Testis (tissue), 3 donors: ENCODE measurements around the gene CNR2. TPM values are rescaled to one million over a fixed set of nuclear protein-coding genes. Genes with fewer than 3 reads are reported as not detected.

Experiments used
- DNase-seq: peaks from one replicate; pipeline ENCODE4 v3.0.0-alpha.2; 2019
- H3K27ac ChIP-seq, 2 donors: fragments of 200-600 bp; sonication (generic); one replicate each; pipeline ENCODE4 v1.5.1; 2019
- H3K27me3 ChIP-seq: fragments of 200-600 bp; sonication (generic); one replicate; pipeline ENCODE4 v1.5.1; 2019
- H3K36me3 ChIP-seq: fragments of 200-600 bp; sonication (generic); one replicate; pipeline ENCODE4 v1.5.1; 2017; ENCODE audit warnings: low read depth; ENCODE audit errors: missing control alignments
- H3K4me1 ChIP-seq: fragments of 200-600 bp; sonication (generic); one replicate; pipeline ENCODE4 v1.5.1; 2019
- H3K4me3 ChIP-seq, 2 donors: fragments of 200-600 bp; sonication (generic); one replicate each; pipeline ENCODE4 v1.5.1; 2017 to 2019
- H3K9me3 ChIP-seq: fragments of 200-600 bp; sonication (generic); one replicate; pipeline ENCODE4 v1.5.1; 2017
- CTCF ChIP-seq, 3 experiments: fragments of 450-650 bp in 2 of 3; fragments of 200-600 bp in 1 of 3; sonication (generic) in 1 of 3; IDR thresholded peaks; one replicate each; pipeline ENCODE4 v1.5.1; 2016 to 2019; ENCODE audit warnings: antibody characterized with exemption in 3 of 3, mild to moderate bottlenecking in 2 of 3, moderate library complexity in 1 of 3
- POLR2A ChIP-seq: fragments of 450-650 bp; IDR thresholded peaks from one replicate; pipeline ENCODE4 v1.6.1; 2017; ENCODE audit warnings: antibody characterized with exemption, mild to moderate bottlenecking, moderate library complexity
- WGBS, 2 donors: methylation state at CpG; one replicate each; pipeline ENCODE4 v1.1.5; 2018; 5-methylcytosine and 5-hydroxymethylcytosine counted together
- intact Hi-C: fragments of 100-400 bp; cut with DNase I; formaldehyde crosslinking; loops from one replicate; pipeline ENCODE4 v1.15.1; 2023; ENCODE audit warnings: low total_unique reads
- polyA plus RNA-seq: library from polyadenylated mRNA; stranded (reverse); fragments of 350-450 nt; fragmentation: Illumina TruSeq; extraction: RNeasy Lipid Tissue Mini Kit (QIAGEN cat#74804); gene quantifications from one replicate; pipeline ENCODE4 v1.2.3, GENCODE V29; 2014; ENCODE audit warnings: low read depth, low replicate concordance; ENCODE audit not compliant: insufficient read depth
- total RNA-seq, 2 donors: library from RNA; depleted of rRNA; stranded (reverse); fragments of >200 nt; gene quantifications; one replicate each; pipeline ENCODE4 v1.2.3, GENCODE V29; 2016

The CNR2 gene
- total and polyA plus RNA-seq, 3 donors from 2014 or later = 0.06 to 0.20 (median 0.08) TPM

- WGBS, 2 donors = 69 to 70% methylated on average over 4 of the region's 4 CpGs
- TF ChIP-seq CTCF (IDR thresholded peaks at IDR 0.05) = no peak
- TF ChIP-seq POLR2A = no peak
- intact Hi-C loops = no loop called here
Observed at GRCh38 chr1:23895993-23896392, 17.2 kb downstream of the CNR2 start.

GRCh38 chr1:23895082-23895481 lies 18.1 kb downstream of the CNR2 start:
- Histone ChIP-seq H3K4me3 (no peak overlapping the region), H3K27me3 (no peaks in the 10 kb centered on the region), H3K9me3 (no peaks in the 10 kb centered on the region), H3K27ac (no peak overlapping the region), H3K4me1 (no peaks in the 10 kb centered on the region), H3K36me3 (no peaks in the 10 kb centered on the region)
- no peak for TF ChIP-seq POLR2A
- TF ChIP-seq CTCF (IDR thresholded peaks at IDR 0.05) = no peak
- intact Hi-C loops = no loop called here
- no peak for DNase-seq
- WGBS, 2 donors = 85 to 89% methylated on average over 5 of the region's 5 CpGs

More at GRCh38 chr1:23895993-23896392, 17.2 kb downstream of the CNR2 start:
- Histone ChIP-seq H3K4me3 (no peak overlapping the region), H3K4me1 (no peaks in the 10 kb centered on the region), H3K9me3 (no peaks in the 10 kb centered on the region), H3K27me3 (no peaks in the 10 kb centered on the region), H3K36me3 (no peaks in the 10 kb centered on the region), H3K27ac (no peak overlapping the region)
- no peak for DNase-seq

- no peak overlapping the region for H3K4me3 ChIP-seq
- H3K27me3 ChIP-seq = no peaks in the 10 kb centered on the region
- no peaks in the 10 kb centered on the region for H3K36me3 ChIP-seq
- H3K27ac ChIP-seq = no peak overlapping the region
- no peaks in the 10 kb centered on the region for H3K4me1 ChIP-seq
- TF ChIP-seq POLR2A (no peak), CTCF (IDR thresholded peaks at IDR 0.05) (no peak)
- intact Hi-C loops = no loop called here
- H3K9me3 ChIP-seq = no peaks in the 10 kb centered on the region
- no peak for DNase-seq
- 81 to 89% methylated on average over 5 of the region's 5 CpGs for WGBS, 2 donors
Observed at GRCh38 chr1:23889074-23889473, 24.1 kb downstream of the CNR2 start.

- WGBS, 2 donors = 70 to 88% methylated on average over 4 of the region's 4 CpGs
- TF ChIP-seq POLR2A (no peak), CTCF (IDR thresholded peaks at IDR 0.05) (no peak)
- Histone ChIP-seq H3K36me3 (no peaks in the 10 kb centered on the region), H3K27ac (no peak overlapping the region), H3K9me3 (no peaks in the 10 kb centered on the region), H3K4me3 (no peak overlapping the region), H3K27me3 (no peaks in the 10 kb centered on the region), H3K4me1 (no peaks in the 10 kb centered on the region)
- DNase-seq = no peak
- intact Hi-C loops = no loop called here
Observed at GRCh38 chr1:23885222-23885621, 27.9 kb downstream of the CNR2 start.

GRCh38 chr1:23882746-23883145 lies 30.4 kb downstream of the CNR2 start:
- H3K9me3 ChIP-seq = no peaks in the 10 kb centered on the region
- no peaks in the 10 kb centered on the region for H3K4me1 ChIP-seq
- WGBS, 2 donors = 64 to 70% methylated on average over 4 of the region's 4 CpGs
- DNase-seq = no peak
- H3K27ac ChIP-seq = no peak overlapping the region
- TF ChIP-seq POLR2A (no peak), CTCF (IDR thresholded peaks at IDR 0.05) (no peak)
- H3K4me3 ChIP-seq = no peak overlapping the region
- no peaks in the 10 kb centered on the region for H3K36me3 ChIP-seq
- no peaks in the 10 kb centered on the region for H3K27me3 ChIP-seq
- intact Hi-C loops = no loop called here
